ENCODE measurements around the gene METTL16.

The METTL16 gene

GRCh38 chr17:2397247-2398171 lies 114.2 kb downstream of the METTL16 start:
- TF ChIP-seq TCF12 (IDR thresholded peaks at IDR 0.05; ENCODE audit: low read depth) (no peak), CEBPB (IDR thresholded peaks at IDR 0.05) (no peak), REST (IDR thresholded peaks at IDR 0.05; ENCODE audit: low read depth) (no peak), FOXM1 (IDR thresholded peaks at IDR 0.05; ENCODE audit: borderline replicate concordance, low read depth) (no peak), EP300 (IDR thresholded peaks at IDR 0.05; ENCODE audit: borderline replicate concordance) (no peak), TAF1 (IDR thresholded peaks at IDR 0.05; ENCODE audit: low read depth) (no peak), CREB1 (IDR thresholded peaks at IDR 0.05; ENCODE audit: low read depth) (no peak), ZBTB7A (IDR thresholded peaks at IDR 0.05; ENCODE audit: low read depth) (no peak)

DNA sequence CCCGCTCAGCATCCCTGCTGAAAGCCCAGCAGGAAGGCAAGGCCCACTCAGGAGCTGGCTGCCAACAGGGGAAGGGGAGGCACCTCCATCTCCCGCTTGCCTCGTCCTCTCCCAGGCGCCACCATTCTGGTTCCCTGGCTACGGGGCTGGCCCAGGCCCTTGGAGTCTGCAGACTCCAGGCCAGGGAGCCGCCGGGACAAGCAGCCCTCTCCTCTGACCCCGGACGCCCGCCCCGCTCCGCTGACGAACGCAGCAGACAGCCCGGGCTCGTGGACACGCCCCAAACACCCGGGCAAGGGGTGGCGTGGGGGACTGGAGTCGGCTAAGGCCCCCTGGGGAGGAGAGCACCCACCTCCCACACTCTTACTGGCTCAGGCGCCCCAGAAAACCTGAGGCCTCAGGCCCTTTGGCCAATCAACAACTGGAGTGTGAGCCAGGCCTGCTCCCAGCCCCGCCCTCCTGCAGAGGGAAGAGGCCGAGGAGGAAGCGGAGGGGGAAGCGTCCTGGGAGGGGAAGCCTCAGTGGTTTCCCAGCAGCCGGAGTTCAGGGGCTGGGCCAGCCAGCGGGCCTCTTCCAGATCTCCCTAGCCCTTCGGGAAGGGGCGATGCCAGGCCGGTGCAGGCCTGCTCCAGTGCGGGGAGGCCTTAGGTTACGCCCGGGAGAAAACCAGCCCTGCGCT lies 115.0 kb downstream of the METTL16 start:
- TF ChIP-seq REST (IDR thresholded peaks at IDR 0.05; ENCODE audit: low read depth) (no peak), NFIC (IDR thresholded peaks at IDR 0.05) (no peak), TEAD4 (IDR thresholded peaks at IDR 0.05) (no peak), CEBPB (IDR thresholded peaks at IDR 0.05) (no peak), CREB1 (IDR thresholded peaks at IDR 0.05; ENCODE audit: low read depth) (no peak), TCF12 (IDR thresholded peaks at IDR 0.05; ENCODE audit: low read depth) (peak; percentile 59; the same call in 1 of the 2 replicates), TAF1 (IDR thresholded peaks at IDR 0.05; ENCODE audit: low read depth) (no peak), YY1 (IDR thresholded peaks at IDR 0.05; ENCODE audit: low read depth) (no peak), RAD21 (IDR thresholded peaks at IDR 0.05; ENCODE audit: low read depth) (no peak), FOXM1 (IDR thresholded peaks at IDR 0.05; ENCODE audit: borderline replicate concordance, low read depth) (no peak), MAX (IDR thresholded peaks at IDR 0.05) (peak; percentile 70)
- TF ChIP-seq, protein P1, sequence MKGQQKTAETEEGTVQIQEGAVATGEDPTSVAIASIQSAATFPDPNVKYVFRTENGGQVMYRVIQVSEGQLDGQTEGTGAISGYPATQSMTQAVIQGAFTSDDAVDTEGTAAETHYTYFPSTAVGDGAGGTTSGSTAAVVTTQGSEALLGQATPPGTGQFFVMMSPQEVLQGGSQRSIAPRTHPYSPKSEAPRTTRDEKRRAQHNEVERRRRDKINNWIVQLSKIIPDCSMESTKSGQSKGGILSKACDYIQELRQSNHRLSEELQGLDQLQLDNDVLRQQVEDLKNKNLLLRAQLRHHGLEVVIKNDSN (IDR thresholded peaks at IDR 0.05): no peak

DNA sequence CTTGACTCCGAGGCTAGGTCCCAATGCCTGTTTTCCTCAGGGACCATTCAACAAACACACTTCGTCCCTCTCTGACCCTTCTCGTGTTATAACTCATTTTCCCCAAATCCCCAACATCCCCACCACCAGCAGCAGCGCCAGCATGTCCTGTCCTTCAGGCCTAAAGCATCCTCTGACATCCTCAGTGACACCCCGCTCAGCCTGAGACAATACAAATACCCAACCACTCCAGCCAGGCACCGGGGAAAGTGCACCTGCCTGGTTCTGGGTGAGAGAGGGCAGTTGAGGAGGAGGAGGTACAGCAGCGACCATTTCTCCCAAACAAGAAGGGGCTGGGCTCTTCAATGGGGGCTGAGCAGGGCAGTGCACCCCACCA lies 115.5 kb downstream of the METTL16 start:
- no peak for TF ChIP-seq FOXM1 (IDR thresholded peaks at IDR 0.05; ENCODE audit: borderline replicate concordance, low read depth)
- no peak for TF ChIP-seq REST (IDR thresholded peaks at IDR 0.05; ENCODE audit: low read depth)
- TF ChIP-seq NFIC (IDR thresholded peaks at IDR 0.05): no peak
- TF ChIP-seq MAX (IDR thresholded peaks at IDR 0.05): no peak
- no peak for TF ChIP-seq TCF12 (IDR thresholded peaks at IDR 0.05; ENCODE audit: low read depth)
- TF ChIP-seq TAF1 (IDR thresholded peaks at IDR 0.05; ENCODE audit: low read depth): no peak
- TF ChIP-seq ZBTB7A (IDR thresholded peaks at IDR 0.05; ENCODE audit: low read depth): no peak
- no peak for TF ChIP-seq CREB1 (IDR thresholded peaks at IDR 0.05; ENCODE audit: low read depth)
- TF ChIP-seq, protein P1 (IDR thresholded peaks at IDR 0.05): no peak
- no peak for TF ChIP-seq YY1 (IDR thresholded peaks at IDR 0.05; ENCODE audit: low read depth)
- TF ChIP-seq CEBPB (IDR thresholded peaks at IDR 0.05): no peak
- no peak for TF ChIP-seq RAD21 (IDR thresholded peaks at IDR 0.05; ENCODE audit: low read depth)
- TF ChIP-seq EGR1 (IDR thresholded peaks at IDR 0.05): no peak
- no peak for TF ChIP-seq TEAD4 (IDR thresholded peaks at IDR 0.05)
